ENCODE results near the gene TMEM181.
"Not testable (repeated sequence)": the region's sequence is repeated elsewhere in the genome, so short reads cannot be mapped to it uniquely, and the experiment has no call there.

The TMEM181 gene

GRCh38 chr6:158545043-158545966 is 14.6 kb upstream of the TMEM181 start:
- no peak for TF ChIP-seq CTCF (IDR thresholded peaks at IDR 0.05; ENCODE audit: low read length, missing control alignments)
- no peak for DNase-seq (ENCODE audit: low read depth)
- H3K4me3 ChIP-seq (replicated peaks; ENCODE audit: low read depth, low read length): no peak overlapping the region

- no peak for TF ChIP-seq CTCF (IDR thresholded peaks at IDR 0.05; ENCODE audit: low read length, missing control alignments)
- H3K4me3 ChIP-seq (replicated peaks; ENCODE audit: low read depth, low read length): no peak overlapping the region
- DNase-seq (ENCODE audit: low read depth): no peak
Measured at GRCh38 chr6:158548418-158549161, 11.3 kb upstream of the TMEM181 start.

GRCh38 chr6:158552055-158552795 is 7.7 kb upstream of the TMEM181 start:
- H3K4me3 ChIP-seq (replicated peaks; ENCODE audit: low read depth, low read length): no peak overlapping the region
- no peak for TF ChIP-seq CTCF (IDR thresholded peaks at IDR 0.05; ENCODE audit: low read length, missing control alignments)
- no peak for DNase-seq (ENCODE audit: low read depth)

GRCh38 chr6:158552796-158553138 is 7.1 kb upstream of the TMEM181 start:
- H3K4me3 ChIP-seq (replicated peaks; ENCODE audit: low read depth, low read length): no peak overlapping the region
- no peak for TF ChIP-seq CTCF (IDR thresholded peaks at IDR 0.05; ENCODE audit: low read length, missing control alignments)
- no peak for DNase-seq (ENCODE audit: low read depth)

- DNase-seq (ENCODE audit: low read depth): no peak
- no peak for TF ChIP-seq CTCF (IDR thresholded peaks at IDR 0.05; ENCODE audit: low read length, missing control alignments)
- no peak overlapping the region for H3K4me3 ChIP-seq (replicated peaks; ENCODE audit: low read depth, low read length)
Measured at GRCh38 chr6:158554611-158555361, 5.1 kb upstream of the TMEM181 start.

GRCh38 chr6:158556113-158556512 is 3.8 kb upstream of the TMEM181 start:
- no peak for DNase-seq (ENCODE audit: low read depth)
- no peak overlapping the region for H3K4me3 ChIP-seq (replicated peaks; ENCODE audit: low read depth, low read length)
- TF ChIP-seq CTCF (IDR thresholded peaks at IDR 0.05; ENCODE audit: low read length, missing control alignments): no peak

GRCh38 chr6:158557110-158557509 is 2.8 kb upstream of the TMEM181 start:
- not testable (repeated sequence) for H3K4me3 ChIP-seq (replicated peaks; ENCODE audit: low read depth, low read length); DNase-seq (ENCODE audit: low read depth)
